Ectodermal cell (in vitro differentiated cells): ENCODE results near the gene SUCLA2. TPM values are rescaled to one million over a fixed set of nuclear protein-coding genes. Genes with fewer than 3 reads are reported as not detected.

Source experiments
- H3K27ac ChIP-seq: 2 replicates; pipeline ENCODE4 v1.7.0; 2013; ENCODE audit warnings: mild to moderate bottlenecking, low read depth, low read length; ENCODE audit not compliant: insufficient read depth, poor library complexity, severe bottlenecking
- H3K27me3 ChIP-seq: 2 replicates; pipeline ENCODE4 v1.7.0; 2013; ENCODE audit warnings: mild to moderate bottlenecking, low read length; ENCODE audit not compliant: insufficient read depth, control insufficient read depth, poor library complexity, severe bottlenecking
- H3K36me3 ChIP-seq: one replicate; pipeline ENCODE4 v1.7.0; 2013; ENCODE audit warnings: low read length; ENCODE audit not compliant: control insufficient read depth, insufficient read depth
- H3K4me1 ChIP-seq: one replicate; pipeline ENCODE4 v1.7.0; 2013; ENCODE audit warnings: low read length; ENCODE audit not compliant: control insufficient read depth, insufficient read depth
- H3K4me3 ChIP-seq: 2 replicates; pipeline ENCODE4 v1.7.0; 2013; ENCODE audit warnings: low read depth, low read length, control low read depth; ENCODE audit not compliant: insufficient read depth
- H3K9me3 ChIP-seq: 2 replicates; pipeline ENCODE4 v1.7.0; 2013; ENCODE audit warnings: mild to moderate bottlenecking, low read length, moderate library complexity; ENCODE audit not compliant: control insufficient read depth
- WGBS, 2 experiments: methylation state at CpG; one replicate each; pipeline ENCODE4 v1.1.7; 2013; ENCODE audit warnings: missing lambda C conversion rate in 2 of 2; 5-methylcytosine and 5-hydroxymethylcytosine counted together
- polyA plus RNA-seq, 4 experiments: library from polyadenylated mRNA; stranded (reverse); fragments of 50-300 nt; gene quantifications; one replicate each; pipeline ENCODE4 v1.2.3, GENCODE V29; 2013

SUCLA2 gene
- 51.2 TPM for polyA plus RNA-seq (2013, experiment 1 of 4)
- polyA plus RNA-seq (2013, experiment 2 of 4): 59.1 TPM
- polyA plus RNA-seq (2013, experiment 3 of 4): 46.7 TPM
- 46.5 TPM for polyA plus RNA-seq (2013, experiment 4 of 4)

DNA sequence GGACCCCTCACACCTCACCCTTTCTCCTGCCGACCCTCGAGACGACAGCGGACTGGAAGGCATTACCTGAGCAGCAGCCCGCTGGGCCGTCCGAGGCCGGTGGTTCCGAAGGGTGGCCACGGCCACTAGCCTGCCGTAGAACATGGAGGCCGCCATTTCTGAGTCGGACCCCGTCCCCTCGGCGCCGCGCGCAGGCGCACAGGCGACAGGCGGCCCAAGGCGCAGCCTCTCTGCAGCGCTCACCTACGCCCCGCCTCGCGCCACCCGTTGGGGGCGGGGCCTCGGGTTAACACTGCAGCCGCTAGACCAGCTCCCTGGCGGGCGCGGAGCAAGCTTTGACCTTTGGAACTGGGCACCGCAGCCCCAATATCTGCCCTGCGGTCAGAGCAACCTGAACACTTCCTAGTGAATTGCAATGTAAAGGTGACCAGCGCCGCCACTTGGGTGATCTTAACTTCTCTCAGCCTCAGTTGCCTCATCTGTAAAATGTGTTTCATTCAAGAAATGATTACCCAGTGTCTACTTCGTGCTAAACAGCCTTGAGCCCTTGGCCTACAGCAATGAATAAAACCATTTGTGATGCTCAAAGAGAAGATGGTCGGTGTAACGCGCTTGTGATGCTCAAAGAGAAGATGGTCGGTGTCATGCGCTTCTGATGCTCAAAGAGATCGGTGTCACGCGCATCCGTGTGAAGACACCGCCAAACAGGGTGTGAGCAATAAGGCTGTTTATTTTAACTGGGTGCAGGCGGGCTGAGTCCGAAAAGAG lies at the start of gene SUCLA2:
Gene SUCLA2, minus strand, starts transcription at position 160 of the 768 bp plus-strand sequence. Its CDS starts 4 bp downstream, at position 156.
- H3K36me3 ChIP-seq: no peaks in the 10 kb centered on the region
- peak within 1 kb of the TSS; percentile 60 for H3K27ac ChIP-seq
- no peaks in the 10 kb centered on the region for H3K9me3 ChIP-seq
- WGBS, 2 experiments: 4% methylated on average over 52 of the region's 52 CpGs
- H3K4me3 ChIP-seq: peak within 1 kb of the TSS; percentile 99
- H3K4me1 ChIP-seq: peaks cover 6% of the 10 kb centered on the region
- H3K27me3 ChIP-seq: no peaks in the 10 kb centered on the region

DNA sequence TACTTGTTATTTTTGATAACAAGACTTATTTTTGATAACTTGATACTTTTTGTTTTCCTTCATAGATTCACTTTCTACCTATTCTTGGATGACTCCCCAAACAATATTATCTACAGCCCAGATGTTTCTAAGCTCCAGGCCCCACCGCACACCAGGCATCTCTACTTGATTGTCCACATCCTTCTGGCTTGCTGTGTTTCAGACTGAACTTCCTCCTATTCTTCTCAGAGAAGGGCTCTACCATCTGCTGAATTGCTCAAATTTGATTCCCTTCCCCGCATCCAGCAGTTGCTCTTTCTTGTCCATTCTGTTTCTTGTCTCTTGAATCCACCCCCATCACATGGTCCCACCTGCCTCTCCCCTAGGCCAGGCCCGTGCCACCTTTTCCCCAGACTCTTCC lies 49.5 kb upstream of the SUCLA2 start:
- H3K4me1 ChIP-seq: no peaks in the 10 kb centered on the region
- H3K4me3 ChIP-seq: no peak overlapping the region
- H3K36me3 ChIP-seq: peaks cover 9% of the 10 kb centered on the region
- H3K27me3 ChIP-seq: no peaks in the 10 kb centered on the region
- H3K27ac ChIP-seq: no peak overlapping the region
- WGBS, 2 experiments: 94 to 99% methylated on average over 3 of the region's 3 CpGs
- no peaks in the 10 kb centered on the region for H3K9me3 ChIP-seq

DNA sequence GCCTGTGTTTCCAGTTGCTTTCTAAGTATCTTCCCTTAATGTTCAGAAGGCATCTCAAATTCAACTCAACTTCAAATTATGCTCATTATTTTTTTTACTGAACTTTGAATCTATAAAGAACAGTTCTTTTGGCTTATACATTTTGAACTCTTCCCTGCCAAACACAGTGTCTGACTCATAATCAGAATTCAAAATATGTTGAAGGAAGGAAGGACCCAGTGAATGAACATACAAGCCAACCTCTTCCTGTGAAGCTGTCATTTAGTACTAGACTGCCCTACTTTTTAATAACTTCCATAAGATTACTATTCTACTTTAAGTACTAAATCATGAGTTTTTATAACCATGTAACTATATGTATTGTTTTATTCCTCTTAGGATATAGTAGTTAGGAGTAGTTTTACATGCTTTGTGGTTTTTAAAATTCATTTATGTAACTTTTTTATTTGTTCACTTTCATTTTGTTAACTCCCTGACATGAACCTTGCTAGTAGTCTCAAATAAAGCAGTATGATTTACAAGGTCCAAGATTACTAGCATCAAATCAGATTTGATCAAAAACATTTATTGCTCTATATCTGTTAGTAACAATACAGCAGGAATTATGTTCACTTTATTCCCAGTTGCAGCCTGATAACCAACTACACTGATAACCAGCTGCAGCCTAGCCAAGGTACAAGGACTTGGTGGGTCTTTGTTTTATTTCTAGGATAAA lies 42.9 kb upstream of the SUCLA2 start:
- H3K36me3 ChIP-seq: peaks cover 9% of the 10 kb centered on the region
- no peaks in the 10 kb centered on the region for H3K9me3 ChIP-seq
- H3K4me1 ChIP-seq: no peaks in the 10 kb centered on the region
- H3K27ac ChIP-seq: no peak overlapping the region
- no peak overlapping the region for H3K4me3 ChIP-seq
- no peaks in the 10 kb centered on the region for H3K27me3 ChIP-seq

DNA sequence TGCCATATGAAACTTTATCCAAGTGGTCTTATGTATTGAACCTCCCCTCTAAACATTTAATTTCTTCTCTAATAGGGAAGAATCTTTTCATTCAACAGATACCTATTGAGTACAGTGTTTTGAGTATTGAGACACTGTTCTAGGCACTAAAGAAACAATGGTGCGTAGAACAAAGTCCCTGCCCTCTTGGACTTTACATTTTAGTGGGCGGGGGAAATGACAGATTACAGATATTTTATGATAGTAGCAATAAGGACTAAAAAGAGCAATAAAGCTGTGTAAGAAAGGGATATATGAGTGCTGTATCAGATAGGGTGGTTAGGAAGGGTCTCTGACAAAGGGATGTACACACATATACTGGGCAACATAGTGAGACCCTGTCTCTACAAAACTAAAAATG lies 41.8 kb upstream of the SUCLA2 start:
- H3K27ac ChIP-seq: no peak overlapping the region
- H3K9me3 ChIP-seq: no peaks in the 10 kb centered on the region
- H3K27me3 ChIP-seq: no peaks in the 10 kb centered on the region
- no peaks in the 10 kb centered on the region for H3K4me1 ChIP-seq
- WGBS, 2 experiments: 94 to 95% methylated on average over 2 of the region's 2 CpGs
- H3K4me3 ChIP-seq: no peak overlapping the region
- H3K36me3 ChIP-seq: peaks cover 2% of the 10 kb centered on the region

DNA sequence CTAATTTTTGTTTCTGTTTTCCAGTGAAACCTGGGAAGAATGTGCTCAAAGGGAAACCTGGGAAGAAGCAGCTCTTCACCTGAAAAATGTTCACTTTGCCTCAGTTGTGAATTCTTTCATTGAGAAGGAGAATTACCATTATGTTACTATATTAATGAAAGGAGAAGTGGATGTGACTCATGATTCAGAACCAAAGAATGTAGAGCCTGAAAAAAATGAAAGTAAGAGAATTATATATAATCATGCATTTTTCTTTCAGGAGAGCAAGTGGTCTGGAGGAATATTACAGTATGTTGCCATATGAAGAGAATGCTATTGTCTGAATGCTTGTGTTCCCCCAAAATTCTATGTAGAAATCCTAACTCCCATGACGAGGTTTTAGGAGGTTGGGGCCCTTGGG lies 39.8 kb upstream of the SUCLA2 start:
- 100% methylated on average over 1 of the region's 1 CpG for WGBS, 2 experiments

DNA sequence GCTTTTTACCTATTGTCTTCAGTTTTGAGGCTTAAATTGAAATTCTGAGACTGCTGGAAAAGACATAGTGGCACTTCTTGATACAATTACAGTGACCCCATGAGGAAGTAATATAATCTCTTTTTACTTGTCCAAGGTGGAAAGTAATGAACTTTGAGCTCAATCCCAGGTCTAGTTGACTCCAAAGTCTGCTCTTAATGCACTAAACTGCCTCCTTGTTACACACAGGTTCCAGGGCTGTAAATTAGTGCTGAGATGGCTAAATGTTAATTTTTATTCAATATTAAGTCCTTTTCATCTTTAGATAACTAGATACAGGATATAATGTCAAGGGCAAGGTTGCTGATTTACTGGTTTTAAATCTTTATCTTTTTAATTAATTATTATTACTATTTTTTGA lies 39.0 kb upstream of the SUCLA2 start:
- Histone ChIP-seq H3K27ac (no peak overlapping the region), H3K4me3 (no peak overlapping the region), H3K4me1 (no peaks in the 10 kb centered on the region), H3K36me3 (no peaks in the 10 kb centered on the region), H3K9me3 (no peaks in the 10 kb centered on the region), H3K27me3 (no peaks in the 10 kb centered on the region)

More for the DNA sequence above, 39.8 kb upstream of the SUCLA2 start:
- H3K9me3 ChIP-seq: no peaks in the 10 kb centered on the region
- no peak overlapping the region for H3K4me3 ChIP-seq
- no peaks in the 10 kb centered on the region for H3K4me1 ChIP-seq
- no peak overlapping the region for H3K27ac ChIP-seq
- H3K27me3 ChIP-seq: no peaks in the 10 kb centered on the region
- H3K36me3 ChIP-seq: no peaks in the 10 kb centered on the region

DNA sequence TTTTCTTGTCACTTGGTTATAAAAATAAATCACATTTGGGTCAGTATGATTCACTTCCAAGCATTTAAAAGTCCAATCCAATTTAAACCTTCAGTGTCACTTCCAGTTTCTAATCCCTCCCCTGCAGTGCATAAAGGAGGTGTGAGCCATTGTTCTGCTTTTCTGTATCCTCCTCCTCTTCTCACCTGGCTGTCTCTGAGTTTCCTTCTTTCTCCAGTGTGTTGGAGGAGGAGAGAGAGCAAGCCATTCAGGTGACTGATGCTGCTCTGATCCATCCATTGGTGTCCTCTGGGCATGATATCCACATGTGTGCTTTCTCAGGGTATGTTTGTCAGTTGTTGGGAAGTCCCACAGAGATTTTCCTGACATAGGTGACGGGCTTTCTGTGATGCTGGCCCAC lies 37.7 kb upstream of the SUCLA2 start:
- Histone ChIP-seq H3K27me3 (no peaks in the 10 kb centered on the region), H3K4me3 (peak overlapping the region; percentile 66), H3K9me3 (no peaks in the 10 kb centered on the region), H3K36me3 (no peaks in the 10 kb centered on the region), H3K27ac (no peak overlapping the region), H3K4me1 (no peaks in the 10 kb centered on the region)
- 92 to 93% methylated on average over 1 of the region's 1 CpG for WGBS, 2 experiments

DNA sequence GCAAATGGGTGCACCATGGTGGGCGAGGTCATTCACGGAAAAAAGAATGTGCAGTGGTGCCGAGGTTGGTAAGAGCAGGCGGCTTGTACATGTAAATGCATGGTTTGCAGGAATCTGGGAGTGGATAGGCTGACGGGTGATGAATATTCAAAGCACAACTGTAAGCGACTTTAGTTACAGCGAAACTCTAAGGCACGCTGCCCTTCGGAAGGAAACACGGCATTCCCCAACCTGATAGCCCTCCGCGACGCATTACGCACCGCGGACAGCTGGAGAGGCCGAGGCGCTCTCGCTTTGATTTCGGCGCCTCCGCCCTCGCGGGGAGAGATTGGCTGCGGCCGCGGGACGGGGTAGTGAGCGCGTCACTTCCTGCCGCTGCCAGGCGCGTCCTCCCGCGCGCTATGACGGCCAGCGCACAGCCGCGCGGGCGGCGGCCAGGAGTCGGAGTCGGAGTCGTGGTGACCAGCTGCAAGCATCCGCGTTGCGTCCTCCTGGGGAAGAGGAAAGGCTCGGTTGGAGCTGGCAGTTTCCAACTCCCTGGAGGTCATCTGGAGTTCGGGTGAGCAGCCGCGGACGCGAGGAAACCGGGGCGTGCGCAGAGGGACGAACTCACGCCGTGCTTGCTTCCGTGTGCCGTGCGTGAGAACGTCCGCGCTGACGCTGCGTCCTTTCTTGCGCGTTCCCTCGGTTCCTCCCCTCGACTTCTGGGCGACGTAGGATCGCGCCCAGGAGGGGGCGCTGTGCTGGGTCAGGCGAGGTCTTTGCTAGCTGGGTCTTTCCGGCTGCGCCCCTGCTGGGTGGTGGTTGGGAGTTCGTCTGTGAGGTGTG lies 36.5 kb upstream of the SUCLA2 start, which contains the start of gene NUDT15:
Gene NUDT15, plus strand, starts transcription at position 381 of the 828 bp plus-strand sequence. Its CDS starts 21 bp downstream, at position 402.
- no peaks in the 10 kb centered on the region for H3K9me3 ChIP-seq
- H3K27ac ChIP-seq: peak within 1 kb of the TSS; percentile 98
- H3K27me3 ChIP-seq: no peaks in the 10 kb centered on the region
- H3K36me3 ChIP-seq: no peaks in the 10 kb centered on the region
- H3K4me3 ChIP-seq: peak within 1 kb of the TSS; percentile 66
- no peaks in the 10 kb centered on the region for H3K4me1 ChIP-seq
- 1% methylated on average over 82 of the region's 82 CpGs for WGBS, 2 experiments

DNA sequence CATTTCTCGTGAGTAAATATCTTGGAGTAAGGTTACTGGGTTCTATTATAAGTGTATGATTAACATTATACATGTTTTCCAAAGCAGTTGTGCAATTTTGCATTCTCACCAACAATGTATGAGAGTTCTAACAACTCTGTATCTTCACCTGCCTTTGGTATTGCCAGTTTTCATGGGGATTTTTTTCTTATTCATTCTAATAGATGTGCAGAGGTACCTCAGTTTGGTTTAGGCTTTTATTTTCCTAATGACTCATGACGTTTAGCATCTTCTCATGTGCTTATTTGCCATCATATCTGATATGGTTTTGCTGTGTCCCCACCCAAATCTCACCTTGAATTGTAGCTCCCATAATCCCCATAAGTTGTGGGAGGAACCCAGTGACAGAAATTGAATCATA lies 28.8 kb upstream of the SUCLA2 start:
- Histone ChIP-seq H3K36me3 (no peaks in the 10 kb centered on the region), H3K4me1 (no peaks in the 10 kb centered on the region), H3K4me3 (no peak overlapping the region), H3K9me3 (peaks cover 5% of the 10 kb centered on the region), H3K27ac (no peak overlapping the region), H3K27me3 (no peaks in the 10 kb centered on the region)
- WGBS, 2 experiments: 90 to 93% methylated on average over 2 of the region's 2 CpGs

DNA sequence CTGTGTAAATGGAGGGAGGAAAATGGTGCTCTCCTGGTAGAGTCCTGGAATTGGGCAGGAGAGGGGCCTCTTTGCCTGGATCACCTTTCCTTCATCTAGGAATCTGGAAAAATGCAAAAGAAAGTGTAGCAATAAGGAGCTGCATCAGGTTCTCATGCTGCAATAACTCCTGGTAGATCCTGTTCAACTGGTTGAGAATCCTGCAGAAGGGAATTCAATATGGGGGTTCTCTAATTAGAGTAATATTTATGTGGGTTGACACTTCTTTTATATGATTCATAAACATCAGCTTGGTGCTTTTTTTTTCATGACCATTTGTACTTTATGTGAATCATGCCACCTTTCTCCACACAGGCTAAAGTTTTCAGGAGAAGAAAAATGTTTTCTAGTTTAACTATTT lies 27.0 kb upstream of the SUCLA2 start:
- Histone ChIP-seq H3K4me3 (no peak overlapping the region), H3K27ac (no peak overlapping the region), H3K27me3 (no peaks in the 10 kb centered on the region), H3K36me3 (no peaks in the 10 kb centered on the region), H3K4me1 (no peaks in the 10 kb centered on the region), H3K9me3 (peaks cover 5% of the 10 kb centered on the region)
